HG03108 (cell line): ENCODE measurements around the gene MBP.

Experiments used
- ATAC-seq: cut with Tn5 transposase; IDR thresholded peaks from one replicate; pipeline ENCODE4 v1.9.1; 2021; ENCODE audit warnings: moderate library complexity; ENCODE audit not compliant: unreplicated experiment

The MBP gene

DNA sequence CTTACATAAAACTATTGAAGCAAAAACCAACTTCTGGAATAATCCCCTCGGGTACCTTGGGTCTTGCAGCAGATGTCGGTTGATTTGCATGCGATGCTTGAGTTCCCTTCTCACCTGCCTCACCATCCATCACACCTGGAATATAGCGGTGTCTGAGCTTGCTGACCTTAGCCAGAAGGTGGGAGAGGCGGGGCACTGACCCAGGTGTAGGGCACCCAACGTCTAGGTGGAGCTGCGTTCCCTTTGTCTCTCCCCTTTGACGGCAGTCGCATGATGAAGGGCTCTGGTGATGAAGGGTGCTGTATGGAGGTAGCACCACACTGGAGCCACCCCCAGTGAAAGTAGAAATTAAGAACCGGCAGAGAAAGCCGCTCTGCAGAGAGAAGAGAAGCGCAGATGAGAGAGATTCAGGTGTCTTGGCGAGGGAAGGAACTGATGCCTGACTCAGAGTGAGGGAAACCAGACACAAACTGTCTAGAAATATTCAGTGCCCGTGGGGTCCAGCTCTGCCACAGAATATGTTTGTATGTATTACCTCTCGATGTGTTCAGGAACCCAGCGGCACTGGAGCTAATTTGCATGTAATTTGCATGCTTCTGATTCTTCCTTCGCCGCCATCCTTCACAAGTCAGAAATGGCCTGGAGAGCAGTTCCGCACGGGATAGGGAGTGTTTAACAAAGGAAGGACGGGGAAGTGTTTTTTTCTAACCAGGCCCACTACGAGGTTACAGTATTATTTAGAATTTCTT, 19.4 kb upstream of the MBP start:
- no peak for ATAC-seq

- ATAC-seq = no peak
These were observed 18.6 kb upstream of the MBP start for GRCh38 chr18:77151033-77151771.

DNA sequence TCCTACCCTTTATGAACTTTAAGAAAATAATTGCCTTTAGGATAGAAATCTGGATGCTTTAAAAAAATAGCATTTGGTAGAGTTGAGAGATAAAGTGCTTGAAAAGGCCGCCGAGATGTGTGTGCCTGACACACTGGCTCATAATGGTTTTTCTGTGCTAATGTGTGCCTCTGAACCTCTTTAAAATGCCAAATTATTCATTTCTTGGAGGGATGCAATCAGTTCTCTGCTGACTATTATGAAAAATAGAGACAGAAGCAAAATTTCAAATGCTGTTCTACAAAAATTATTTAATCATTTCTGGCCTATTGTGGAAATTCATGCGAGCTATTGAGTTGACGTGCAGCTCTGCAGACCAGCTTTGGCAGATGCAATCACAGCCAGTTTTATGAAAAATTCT, 18.0 kb upstream of the MBP start:
- no peak for ATAC-seq

- ATAC-seq = no peak
These were observed 15.7 kb upstream of the MBP start for GRCh38 chr18:77148289-77148688.

DNA sequence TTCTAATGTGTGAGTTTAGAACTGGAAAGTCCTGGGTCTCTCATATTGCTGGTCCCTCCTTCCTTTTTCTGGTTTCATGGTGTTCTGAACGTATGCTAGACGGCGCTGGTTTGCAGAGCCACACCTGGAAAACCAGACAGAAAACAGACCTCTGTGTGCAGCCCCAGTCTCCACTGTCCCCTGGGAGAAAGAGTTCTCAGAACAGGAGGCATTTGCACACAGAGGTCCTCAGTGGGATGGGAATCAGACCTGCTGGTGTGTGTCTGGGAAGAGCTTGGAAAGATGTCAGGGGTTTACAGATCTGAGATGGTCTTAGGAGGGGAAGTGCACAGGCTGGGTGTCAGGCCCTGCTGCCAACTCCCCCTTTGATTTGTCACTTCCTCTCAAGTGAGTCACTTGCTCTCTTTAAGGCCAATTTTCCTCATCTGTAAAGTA, 14.9 kb upstream of the MBP start:
- ATAC-seq = no peak

- ATAC-seq = no peak
These were observed 13.9 kb upstream of the MBP start for GRCh38 chr18:77146249-77147080.

GRCh38 chr18:77145364-77145901, 12.8 kb upstream of the MBP start:
- no peak for ATAC-seq

- no peak for ATAC-seq
These were observed 12.0 kb upstream of the MBP start for GRCh38 chr18:77144451-77145118.

GRCh38 chr18:77144046-77144445, 11.5 kb upstream of the MBP start:
- no peak for ATAC-seq

DNA sequence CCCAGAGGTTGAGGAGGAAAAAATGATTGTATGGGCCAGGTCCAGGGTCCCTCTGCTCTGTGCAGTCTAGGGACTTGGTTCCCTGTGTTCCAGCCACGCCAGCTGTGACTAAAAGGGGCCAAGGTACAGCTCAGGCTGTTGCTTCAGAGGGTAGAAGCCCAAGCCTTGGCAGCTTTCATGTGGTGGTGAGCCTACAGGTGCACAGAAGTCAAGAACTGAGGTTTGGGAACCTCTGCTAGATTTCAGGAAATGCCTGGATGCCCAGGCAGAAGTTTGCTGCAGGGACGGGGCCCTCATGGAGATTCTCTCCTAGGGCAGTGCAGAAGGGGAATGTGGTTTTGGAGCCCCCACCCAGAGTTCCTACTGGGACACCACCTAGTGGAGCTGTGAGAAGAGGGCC, 10.6 kb upstream of the MBP start:
- no peak for ATAC-seq

DNA sequence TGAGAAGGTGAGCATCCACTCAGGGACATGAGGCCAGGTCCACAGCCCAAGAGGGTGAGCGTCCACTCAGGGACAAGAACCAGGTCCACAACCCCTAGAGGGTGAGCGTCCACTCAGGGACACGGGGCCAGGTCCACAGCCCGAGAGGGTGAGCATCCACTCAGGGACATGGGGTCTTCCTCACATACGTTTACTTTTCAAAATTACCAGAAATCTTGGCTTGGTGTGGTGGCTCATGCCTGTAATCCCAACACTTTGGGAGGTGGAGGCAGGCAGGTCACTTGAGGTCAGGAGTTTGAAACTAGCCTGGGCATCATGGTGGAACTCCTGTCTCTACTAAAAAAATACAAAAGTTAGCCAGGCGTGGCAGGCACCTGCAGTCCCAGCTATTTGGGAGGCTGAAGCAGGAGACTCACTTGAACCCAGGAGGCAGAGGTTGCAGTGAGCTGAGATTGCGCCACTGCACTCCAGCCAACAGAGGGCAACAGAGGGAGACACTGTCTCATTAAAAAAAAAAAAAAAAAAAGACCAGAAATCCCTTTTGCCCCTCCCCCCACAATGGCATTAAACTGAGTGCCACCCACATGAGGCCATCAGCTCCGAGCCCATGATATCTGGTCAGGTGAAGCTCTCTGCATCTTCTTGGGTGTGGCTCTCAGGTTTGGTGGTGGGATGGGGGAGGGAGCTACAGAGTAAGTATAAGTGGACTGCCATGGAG, 9.0 kb upstream of the MBP start:
- ATAC-seq = no peak

GRCh38 chr18:77140439-77141109, 8.0 kb upstream of the MBP start:
- ATAC-seq = no peak

GRCh38 chr18:77140030-77140429, 7.4 kb upstream of the MBP start:
- ATAC-seq = no peak

DNA sequence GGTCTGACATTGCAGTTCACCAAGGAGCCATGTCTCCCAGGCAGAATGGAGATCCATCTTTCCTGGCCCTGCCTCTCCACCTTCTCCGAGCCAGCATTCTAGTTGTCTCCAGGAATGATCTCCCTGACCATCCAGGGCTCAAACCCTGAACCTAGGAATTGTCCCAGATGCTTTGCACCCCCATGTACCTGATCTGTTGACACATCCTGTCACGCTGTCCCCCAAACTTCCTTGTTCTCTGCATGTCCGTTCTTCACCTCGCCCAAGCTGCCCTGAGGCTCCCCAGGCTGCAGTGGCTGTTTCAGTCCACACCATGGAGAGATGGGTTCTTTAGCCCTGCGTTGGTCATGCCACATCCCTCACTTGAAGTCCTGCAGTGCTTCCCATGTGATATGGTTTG, 7.0 kb upstream of the MBP start:
- no peak for ATAC-seq

DNA sequence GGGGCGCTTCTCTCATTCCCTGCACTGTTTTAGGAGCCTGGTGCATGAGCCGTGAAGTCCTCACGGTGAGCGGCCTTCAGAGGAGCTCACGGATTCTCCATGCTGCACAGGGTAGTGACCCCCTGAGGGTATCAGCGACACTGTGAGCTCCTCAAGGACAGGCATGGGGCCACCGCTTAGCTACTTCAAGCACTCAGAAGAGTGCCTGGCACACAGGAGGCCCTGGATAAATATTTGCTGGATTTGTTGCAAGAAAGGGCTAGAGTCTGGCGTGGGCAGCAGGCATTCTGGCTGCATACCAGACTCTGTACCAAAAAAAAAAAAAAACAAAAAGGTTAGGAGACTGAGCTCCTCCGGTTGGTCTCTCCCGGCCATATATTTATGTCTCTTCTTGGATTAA, 5.7 kb upstream of the MBP start:
- ATAC-seq = no peak

GRCh38 chr18:77137851-77138250, 5.3 kb upstream of the MBP start:
- no peak for ATAC-seq

DNA sequence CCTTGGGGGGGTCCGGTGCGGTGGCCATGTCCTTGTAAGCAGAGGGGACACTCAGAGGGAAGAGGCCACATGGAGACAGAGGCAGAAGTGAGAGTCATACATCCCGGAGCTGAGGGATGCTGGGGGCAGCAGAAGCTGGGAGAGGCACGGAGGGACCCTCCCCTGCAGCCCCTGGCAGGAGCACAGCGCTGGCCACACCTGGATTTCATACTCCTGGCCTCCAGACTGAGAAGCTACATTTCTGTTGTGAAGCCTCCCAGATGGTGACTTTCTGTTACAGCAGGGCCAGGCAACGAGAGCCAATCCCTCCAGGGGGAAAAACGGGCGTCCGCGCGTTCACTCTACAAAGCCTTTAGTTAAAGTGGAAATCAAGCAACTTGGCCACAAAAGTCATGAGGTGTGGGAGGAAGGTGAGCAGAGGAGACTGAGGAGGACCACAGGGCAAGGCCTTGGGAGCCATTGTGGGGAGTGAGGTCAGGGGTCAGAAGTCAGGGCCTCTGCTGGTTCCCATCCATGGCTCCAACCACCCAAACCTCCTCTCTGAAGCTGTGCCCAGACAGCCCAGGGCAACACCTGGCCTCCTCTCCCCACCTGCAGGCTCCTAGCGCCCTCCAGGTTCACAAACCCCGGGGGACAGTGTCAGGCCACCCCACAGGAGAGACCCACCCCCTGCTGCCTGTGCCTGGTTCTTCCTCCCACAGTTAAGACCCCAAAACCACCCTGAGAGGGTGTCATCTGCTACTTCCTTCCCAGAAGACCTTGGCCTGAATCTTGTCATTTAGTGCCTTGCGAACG, 4.5 kb upstream of the MBP start:
- ATAC-seq = no peak

DNA sequence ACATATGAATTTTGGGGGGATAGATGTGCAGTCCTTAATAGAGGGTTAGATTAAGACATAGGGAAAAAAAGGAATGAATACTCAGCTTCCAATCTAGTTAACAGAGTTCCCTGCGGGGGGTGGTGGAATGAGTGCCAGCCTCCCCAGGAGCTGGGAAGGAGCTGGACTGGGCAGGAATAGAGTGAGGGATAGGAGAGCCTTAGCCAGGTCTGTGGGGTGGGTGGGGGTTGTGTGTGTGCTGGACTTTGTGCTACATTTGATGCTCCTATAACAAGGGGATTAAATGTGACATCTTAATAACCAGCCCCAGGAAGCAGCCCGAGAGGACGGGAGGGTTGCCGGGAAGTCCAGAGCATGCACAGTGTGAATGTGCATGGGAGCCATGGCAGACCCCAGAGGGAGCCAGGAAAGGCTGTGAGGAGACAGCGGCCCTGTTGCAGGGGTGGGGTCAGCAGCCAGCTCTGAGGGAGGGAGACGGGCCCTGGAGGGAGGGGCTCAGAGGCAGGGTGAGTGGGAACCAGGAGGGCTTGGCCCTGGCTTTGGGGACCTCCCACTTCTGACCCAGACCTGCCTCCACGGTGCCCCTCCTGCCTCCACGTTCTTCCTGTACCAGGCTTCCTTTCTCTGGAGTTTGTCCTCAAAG, 3.6 kb upstream of the MBP start:
- no peak for ATAC-seq
